Prostate gland (tissue), 2 donors: ENCODE measurements around the gene KTI12. TPM values are rescaled to one million over a fixed set of nuclear protein-coding genes. Genes with fewer than 3 reads are reported as not detected.

ENCODE experiments used
- DNase-seq: peaks from one replicate; pipeline ENCODE4 v3.0.0-alpha.2; 2019; ENCODE audit warnings: low spot score
- H3K27ac ChIP-seq, 2 donors: fragments of 200-600 bp; sonication (generic); 2 replicates each; pipeline ENCODE4 v1.5.1; 2017 to 2019
- H3K27me3 ChIP-seq: fragments of 200-600 bp; sonication (generic); replicated peaks from 2 replicates; pipeline ENCODE4 v1.5.1; 2019; ENCODE audit not compliant: insufficient read depth
- H3K36me3 ChIP-seq, 2 donors: fragments of 200-600 bp; sonication (generic); 1 replicate in 1 of 2; 2 replicates in 1 of 2; pipeline versions ENCODE4 v1.5.1 to v1.8.1; 2017 to 2019
- H3K4me1 ChIP-seq: fragments of 200-600 bp; sonication (generic); replicated peaks from 2 replicates; pipeline ENCODE4 v1.5.1; 2019
- H3K4me3 ChIP-seq, 2 donors: fragments of 200-600 bp; sonication (generic); 2 replicates each; pipeline ENCODE4 v1.5.1; 2017 to 2019
- H3K9me3 ChIP-seq: fragments of 200-600 bp; sonication (generic); 2 replicates; pipeline ENCODE4 v1.5.1; 2017
- POLR2A ChIP-seq: fragments of 450-650 bp; IDR thresholded peaks from one replicate; pipeline ENCODE4 v1.6.1; 2016; ENCODE audit warnings: antibody characterized with exemption, mild to moderate bottlenecking
- POLR2AphosphoS5 ChIP-seq: sonication (generic); formaldehyde crosslinking; IDR thresholded peaks from one replicate; pipeline ENCODE4 v1.6.1; 2017; ENCODE audit warnings: antibody characterized with exemption
- WGBS: methylation state at CpG from one replicate; pipeline ENCODE4 v1.1.5; 2018; 5-methylcytosine and 5-hydroxymethylcytosine counted together
- intact Hi-C: fragments of 100-400 bp; cut with DNase I; formaldehyde crosslinking; loops from one replicate; pipeline ENCODE4 v1.14.2; 2022
- total RNA-seq, 2 donors: library from RNA; depleted of rRNA; stranded (reverse); fragments of >200 nt; gene quantifications; one replicate each; pipeline ENCODE4 v1.1.0, GENCODE V29; 2016
- TF ChIP-seq, protein P1 (sequence below), 4 experiments: fragments of 200-600 bp in 2 of 4; fragments of 450-650 bp in 2 of 4; sonication (generic) in 2 of 4; IDR thresholded peaks; 1 replicate in 3 of 4; 2 replicates in 1 of 4; pipeline ENCODE4 v1.5.1; 2016 to 2019; ENCODE audit warnings: antibody characterized with exemption in 4 of 4, mild to moderate bottlenecking in 2 of 4, moderate library complexity in 2 of 4

Gene KTI12
- total RNA-seq, 2 donors from 2014 or later, result 9.2 to 15.0 TPM

DNA sequence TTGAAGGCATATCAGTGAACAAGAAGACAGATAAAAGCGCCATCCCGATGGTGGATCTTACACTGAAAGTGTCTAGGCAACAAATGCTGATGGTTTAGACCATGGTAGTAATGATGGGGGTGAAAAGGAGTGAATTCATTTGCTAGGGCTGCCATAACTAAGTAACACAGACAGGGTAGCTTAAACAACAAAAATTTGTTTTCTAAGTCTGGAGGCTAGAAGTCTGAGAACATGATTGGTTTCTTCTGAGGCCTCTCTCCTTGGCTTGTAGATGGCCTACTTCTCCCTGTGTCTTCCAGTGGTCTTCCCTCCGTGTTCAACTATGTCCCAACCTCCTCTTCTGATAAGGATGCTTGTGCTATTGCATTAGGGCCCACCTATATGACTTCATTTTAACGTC lies 29.7 kb downstream of the KTI12 start:
- TF ChIP-seq POLR2AphosphoS5, result no peak
- no peak for TF ChIP-seq POLR2A
- TF ChIP-seq, protein P1, sequence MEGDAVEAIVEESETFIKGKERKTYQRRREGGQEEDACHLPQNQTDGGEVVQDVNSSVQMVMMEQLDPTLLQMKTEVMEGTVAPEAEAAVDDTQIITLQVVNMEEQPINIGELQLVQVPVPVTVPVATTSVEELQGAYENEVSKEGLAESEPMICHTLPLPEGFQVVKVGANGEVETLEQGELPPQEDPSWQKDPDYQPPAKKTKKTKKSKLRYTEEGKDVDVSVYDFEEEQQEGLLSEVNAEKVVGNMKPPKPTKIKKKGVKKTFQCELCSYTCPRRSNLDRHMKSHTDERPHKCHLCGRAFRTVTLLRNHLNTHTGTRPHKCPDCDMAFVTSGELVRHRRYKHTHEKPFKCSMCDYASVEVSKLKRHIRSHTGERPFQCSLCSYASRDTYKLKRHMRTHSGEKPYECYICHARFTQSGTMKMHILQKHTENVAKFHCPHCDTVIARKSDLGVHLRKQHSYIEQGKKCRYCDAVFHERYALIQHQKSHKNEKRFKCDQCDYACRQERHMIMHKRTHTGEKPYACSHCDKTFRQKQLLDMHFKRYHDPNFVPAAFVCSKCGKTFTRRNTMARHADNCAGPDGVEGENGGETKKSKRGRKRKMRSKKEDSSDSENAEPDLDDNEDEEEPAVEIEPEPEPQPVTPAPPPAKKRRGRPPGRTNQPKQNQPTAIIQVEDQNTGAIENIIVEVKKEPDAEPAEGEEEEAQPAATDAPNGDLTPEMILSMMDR (IDR thresholded peaks at IDR 0.05), result no peak
- no peaks in the 10 kb centered on the region for H3K4me1 ChIP-seq
- no peak for DNase-seq
- no peaks in the 10 kb centered on the region for H3K9me3 ChIP-seq
- WGBS, result 57% methylated on average over 4 of the region's 4 CpGs
- H3K4me3 ChIP-seq, result no peak overlapping the region
- H3K27ac ChIP-seq, result no peak overlapping the region
- intact Hi-C loops, result loop anchor here (5.0 kb wide), 1 partner anchor 107 kb away; no protein-coding TSS in a partner anchor
- no peaks in the 10 kb centered on the region for H3K27me3 ChIP-seq
- H3K36me3 ChIP-seq, result no peaks in the 10 kb centered on the region

- H3K36me3 ChIP-seq, result no peaks in the 10 kb centered on the region
- TF ChIP-seq POLR2A (no peak), POLR2AphosphoS5 (peak; percentile 59)
- TF ChIP-seq, protein P1 (IDR thresholded peaks at IDR 0.05), result peak; percentile 83 to 94 (median 88)
- peak; percentile 88 for DNase-seq
- WGBS, result 55% methylated on average over 9 of the region's 9 CpGs
- no peaks in the 10 kb centered on the region for H3K9me3 ChIP-seq
- H3K27me3 ChIP-seq, result no peaks in the 10 kb centered on the region
- H3K27ac ChIP-seq, result no peak overlapping the region
- no peak overlapping the region for H3K4me3 ChIP-seq
- intact Hi-C loops, result loop anchor here (5.0 kb wide), 1 partner anchor 105 kb away; no protein-coding TSS in a partner anchor
- no peaks in the 10 kb centered on the region for H3K4me1 ChIP-seq
Measured at GRCh38 chr1:52002038-52002917, 31.3 kb downstream of the KTI12 start.

- H3K27ac ChIP-seq, result no peak overlapping the region
- no peak for DNase-seq
- no peaks in the 10 kb centered on the region for H3K9me3 ChIP-seq
- no peaks in the 10 kb centered on the region for H3K36me3 ChIP-seq
- WGBS, result 88% methylated on average over 1 of the region's 1 CpG
- no peaks in the 10 kb centered on the region for H3K27me3 ChIP-seq
- TF ChIP-seq, protein P1 (IDR thresholded peaks at IDR 0.05), result no peak
- TF ChIP-seq POLR2A (no peak), POLR2AphosphoS5 (no peak)
- intact Hi-C loops, result no loop called here
- no peaks in the 10 kb centered on the region for H3K4me1 ChIP-seq
- H3K4me3 ChIP-seq, result no peak overlapping the region
Measured at GRCh38 chr1:51998701-51999100, 34.9 kb downstream of the KTI12 start.

- 49% methylated on average over 5 of the region's 5 CpGs for WGBS
- no peak for TF ChIP-seq POLR2A
- no peak for TF ChIP-seq POLR2AphosphoS5
- TF ChIP-seq, protein P1 (IDR thresholded peaks at IDR 0.05), result no peak
- Histone ChIP-seq H3K4me3 (no peak overlapping the region), H3K4me1 (no peaks in the 10 kb centered on the region), H3K27ac (no peak overlapping the region), H3K36me3 (no peaks in the 10 kb centered on the region), H3K9me3 (no peaks in the 10 kb centered on the region), H3K27me3 (no peaks in the 10 kb centered on the region)
- intact Hi-C loops, result no loop called here
- no peak for DNase-seq
Measured at GRCh38 chr1:51997974-51998382, 35.6 kb downstream of the KTI12 start.
